ENCODE results near the gene MMP15. TPM values are rescaled to one million over a fixed set of nuclear protein-coding genes. Genes with fewer than 3 reads are reported as not detected.

Gene MMP15
- total RNA-seq, 2 donors from 2014 or later: 2.1 to 3.8 TPM

- no peak for TF ChIP-seq CTCF (IDR thresholded peaks at IDR 0.05)
- H3K9me3 ChIP-seq: no peaks in the 10 kb centered on the region
- H3K27me3 ChIP-seq (replicated peaks; ENCODE audit: insufficient read depth): no peaks in the 10 kb centered on the region
- ATAC-seq (ENCODE audit: insufficient number of reproducible peaks, low FRiP score, low read depth) (no peak), DNase-seq (ENCODE audit: low spot score) (no peak)
- no peak overlapping the region for H3K27ac ChIP-seq
- peaks cover 22% of the 10 kb centered on the region for H3K36me3 ChIP-seq
- H3K4me1 ChIP-seq (ENCODE audit: control insufficient read depth in 1 of 2, low read depth in 2 of 2): peaks cover 9 to 19% of the 10 kb centered on the region in 2 donors
- no peak overlapping the region for H3K4me3 ChIP-seq
These were observed 29.0 kb upstream of the MMP15 start for GRCh38 chr16:57996406-57997175.

GRCh38 chr16:57997176-57997527, 28.4 kb upstream of the MMP15 start:
- no peaks in the 10 kb centered on the region for H3K27me3 ChIP-seq (replicated peaks; ENCODE audit: insufficient read depth)
- no peak for DNase-seq (ENCODE audit: low spot score)
- H3K36me3 ChIP-seq: peaks cover 22% of the 10 kb centered on the region
- no peaks in the 10 kb centered on the region for H3K9me3 ChIP-seq
- no peak overlapping the region for H3K4me3 ChIP-seq
- no peak overlapping the region for H3K27ac ChIP-seq
- ATAC-seq (ENCODE audit: insufficient number of reproducible peaks, low FRiP score, low read depth): no peak
- H3K4me1 ChIP-seq (ENCODE audit: control insufficient read depth in 1 of 2, low read depth in 2 of 2): peaks cover 13 to 25% of the 10 kb centered on the region in 2 donors
- TF ChIP-seq CTCF (IDR thresholded peaks at IDR 0.05): no peak

- Histone ChIP-seq H3K36me3 (peaks cover 22% of the 10 kb centered on the region), H3K9me3 (no peaks in the 10 kb centered on the region), H3K4me3 (no peak overlapping the region), H3K27ac (no peak overlapping the region), H3K4me1 (ENCODE audit: control insufficient read depth in 1 of 2, low read depth in 2 of 2) (peaks cover 13 to 25% of the 10 kb centered on the region in 2 donors), H3K27me3 (replicated peaks; ENCODE audit: insufficient read depth) (no peaks in the 10 kb centered on the region)
- no peak for DNase-seq (ENCODE audit: low spot score)
- no peak for TF ChIP-seq CTCF (IDR thresholded peaks at IDR 0.05)
- ATAC-seq (ENCODE audit: insufficient number of reproducible peaks, low FRiP score, low read depth): no peak
These were observed 27.9 kb upstream of the MMP15 start for GRCh38 chr16:57997528-57998265.

GRCh38 chr16:57998486-57998885, 27.1 kb upstream of the MMP15 start:
- Histone ChIP-seq H3K4me3 (no peak overlapping the region), H3K27me3 (replicated peaks; ENCODE audit: insufficient read depth) (no peaks in the 10 kb centered on the region), H3K36me3 (peaks cover 22% of the 10 kb centered on the region), H3K9me3 (no peaks in the 10 kb centered on the region), H3K27ac (no peak overlapping the region), H3K4me1 (ENCODE audit: control insufficient read depth in 1 of 2, low read depth in 2 of 2) (peaks cover 13 to 25% of the 10 kb centered on the region in 2 donors)
- no peak for DNase-seq (ENCODE audit: low spot score)
- TF ChIP-seq CTCF (IDR thresholded peaks at IDR 0.05): no peak
- ATAC-seq (ENCODE audit: insufficient number of reproducible peaks, low FRiP score, low read depth): no peak

GRCh38 chr16:57998992-57999365, 26.6 kb upstream of the MMP15 start:
- Histone ChIP-seq H3K4me3 (peak overlapping the region; percentile 84), H3K27ac (no peak overlapping the region), H3K27me3 (replicated peaks; ENCODE audit: insufficient read depth) (no peaks in the 10 kb centered on the region), H3K9me3 (no peaks in the 10 kb centered on the region), H3K4me1 (ENCODE audit: control insufficient read depth in 1 of 2, low read depth in 2 of 2) (peaks cover 13 to 25% of the 10 kb centered on the region in 2 donors), H3K36me3 (peaks cover 22% of the 10 kb centered on the region)
- ATAC-seq (ENCODE audit: insufficient number of reproducible peaks, low FRiP score, low read depth) (no peak), DNase-seq (ENCODE audit: low spot score) (no peak)
- TF ChIP-seq CTCF (IDR thresholded peaks at IDR 0.05): no peak

Data from thoracic aorta (tissue), 2 donors.